SJSA1 (cell line): ENCODE data around the gene NMRK2. TPM values are rescaled to one million over a fixed set of nuclear protein-coding genes. Genes with fewer than 3 reads are reported as not detected.
"Not testable (repeated sequence)": the region's sequence is repeated elsewhere in the genome, so short reads cannot be mapped to it uniquely, and the experiment has no call there.

Experiments
- DNase-seq, 2 experiments: peaks; one replicate each; pipeline ENCODE4 v3.0.0-alpha.2; 2015 to 2020; ENCODE audit warnings: low spot score in 2 of 2, low read depth in 1 of 2
- H3K27ac ChIP-seq: fragments of 250-450 bp; sonication (Bioruptor Pico); 2 replicates; pipeline ENCODE4 v1.5.1; 2020; ENCODE audit warnings: mild to moderate bottlenecking, moderate library complexity
- H3K27me3 ChIP-seq: fragments of 250-450 bp; sonication (Bioruptor Pico); replicated peaks from 2 replicates; pipeline ENCODE4 v1.5.1; 2020; ENCODE audit warnings: mild to moderate bottlenecking, moderate library complexity
- H3K36me3 ChIP-seq: fragments of 250-450 bp; sonication (Bioruptor Pico); 2 replicates; pipeline ENCODE4 v1.5.1; 2020; ENCODE audit warnings: mild to moderate bottlenecking
- H3K4me1 ChIP-seq: fragments of 250-450 bp; sonication (Bioruptor Pico); replicated peaks from 2 replicates; pipeline ENCODE4 v1.6.1; 2021; ENCODE audit warnings: mild to moderate bottlenecking
- H3K4me3 ChIP-seq: fragments of 250-450 bp; sonication (Bioruptor Pico); 2 replicates; pipeline ENCODE4 v1.5.1; 2020; ENCODE audit warnings: mild to moderate bottlenecking
- H3K9me3 ChIP-seq: fragments of 250-450 bp; sonication (Bioruptor Pico); replicated peaks from 2 replicates; pipeline ENCODE4 v1.5.1; 2020; ENCODE audit warnings: mild to moderate bottlenecking
- total RNA-seq: library from RNA; depleted of rRNA; stranded (reverse); fragments of >200 nt; shearing (Covaris generic); gene quantifications from 2 replicates; pipeline ENCODE4 v1.2.3, GENCODE V29; 2014

NMRK2 gene
- total RNA-seq, 1 experiment from 2014 or later: not detected

- no peak overlapping the region for H3K27ac ChIP-seq
- no peaks in the 10 kb centered on the region for H3K36me3 ChIP-seq
- H3K27me3 ChIP-seq: no peaks in the 10 kb centered on the region
- 0 out of 2 replicates have a peak, but pooled peaks cover 8% of the 10 kb centered on the region for H3K9me3 ChIP-seq
- DNase-seq: no peak
- H3K4me1 ChIP-seq: no peaks in the 10 kb centered on the region
- no peak overlapping the region for H3K4me3 ChIP-seq
These were observed 22.8 kb upstream of the NMRK2 start for GRCh38 chr19:3910105-3910504.

GRCh38 chr19:3914199-3914598, 18.7 kb upstream of the NMRK2 start:
- H3K4me1 ChIP-seq: no peaks in the 10 kb centered on the region
- no peak overlapping the region for H3K27ac ChIP-seq
- H3K36me3 ChIP-seq: no peaks in the 10 kb centered on the region
- 0 out of 2 replicates have a peak, but pooled peaks cover 8% of the 10 kb centered on the region for H3K9me3 ChIP-seq
- H3K27me3 ChIP-seq: no peaks in the 10 kb centered on the region
- H3K4me3 ChIP-seq: no peak overlapping the region
- no peak for DNase-seq

GRCh38 chr19:3916033-3916432, 16.8 kb upstream of the NMRK2 start:
- no peak for DNase-seq
- Histone ChIP-seq H3K4me3 (no peak overlapping the region), H3K27me3 (no peaks in the 10 kb centered on the region), H3K4me1 (no peaks in the 10 kb centered on the region), H3K36me3 (no peaks in the 10 kb centered on the region), H3K27ac (no peak overlapping the region), H3K9me3 (0 out of 2 replicates have a peak, but pooled peaks cover 2% of the 10 kb centered on the region)

- Histone ChIP-seq H3K27me3 (no peaks in the 10 kb centered on the region), H3K4me3 (no peak overlapping the region), H3K27ac (no peak overlapping the region), H3K9me3 (0 out of 2 replicates have a peak, but pooled peaks cover 6% of the 10 kb centered on the region), H3K4me1 (no peaks in the 10 kb centered on the region), H3K36me3 (no peaks in the 10 kb centered on the region)
- DNase-seq: no peak
These were observed 13.1 kb upstream of the NMRK2 start for GRCh38 chr19:3919793-3920192.

- no peak overlapping the region for H3K27ac ChIP-seq
- H3K4me3 ChIP-seq: no peak overlapping the region
- no peaks in the 10 kb centered on the region for H3K36me3 ChIP-seq
- no peaks in the 10 kb centered on the region for H3K4me1 ChIP-seq
- H3K9me3 ChIP-seq: 0 out of 2 replicates have a peak, but pooled peaks cover 6% of the 10 kb centered on the region
- DNase-seq: no peak
- no peaks in the 10 kb centered on the region for H3K27me3 ChIP-seq
These were observed 9.6 kb upstream of the NMRK2 start for GRCh38 chr19:3923096-3923758.

GRCh38 chr19:3923912-3924311, 9.0 kb upstream of the NMRK2 start:
- DNase-seq: no peak
- no peaks in the 10 kb centered on the region for H3K27me3 ChIP-seq
- H3K4me3 ChIP-seq: no peak overlapping the region
- H3K4me1 ChIP-seq: no peaks in the 10 kb centered on the region
- 0 out of 2 replicates have a peak, but pooled peaks cover 6% of the 10 kb centered on the region for H3K9me3 ChIP-seq
- no peak overlapping the region for H3K27ac ChIP-seq
- no peaks in the 10 kb centered on the region for H3K36me3 ChIP-seq

GRCh38 chr19:3931041-3931440, 1.8 kb upstream of the NMRK2 start:
- Histone ChIP-seq H3K36me3 (no peaks in the 10 kb centered on the region), H3K4me3 (no peak overlapping the region), H3K4me1 (no peaks in the 10 kb centered on the region), H3K27ac (no peak overlapping the region), H3K9me3 (no peaks in the 10 kb centered on the region), H3K27me3 (peaks cover 30% of the 10 kb centered on the region)
- no peak for DNase-seq

GRCh38 chr19:3936506-3937442, 3.9 kb downstream of the NMRK2 start:
- H3K4me3 ChIP-seq: no peak overlapping the region
- no peaks in the 10 kb centered on the region for H3K4me1 ChIP-seq
- H3K36me3 ChIP-seq: no peaks in the 10 kb centered on the region
- no peaks in the 10 kb centered on the region for H3K9me3 ChIP-seq
- H3K27me3 ChIP-seq: peaks cover 22% of the 10 kb centered on the region
- DNase-seq: no peak
- no peak overlapping the region for H3K27ac ChIP-seq

- H3K36me3 ChIP-seq, H3K27ac ChIP-seq, H3K9me3 ChIP-seq, H3K4me3 ChIP-seq, H3K4me1 ChIP-seq, DNase-seq: not testable (repeated sequence)
- H3K27me3 ChIP-seq: peaks cover 13% of the 10 kb centered on the region
These were observed 5.6 kb downstream of the NMRK2 start for GRCh38 chr19:3938300-3938950.

GRCh38 chr19:3942790-3943409, 10.0 kb downstream of the NMRK2 start:
- no peaks in the 10 kb centered on the region for H3K36me3 ChIP-seq
- no peak overlapping the region for H3K27ac ChIP-seq
- no peak for DNase-seq
- H3K4me3 ChIP-seq: no peak overlapping the region
- H3K27me3 ChIP-seq: no peaks in the 10 kb centered on the region
- no peaks in the 10 kb centered on the region for H3K9me3 ChIP-seq
- no peaks in the 10 kb centered on the region for H3K4me1 ChIP-seq

GRCh38 chr19:3944018-3944721, 11.3 kb downstream of the NMRK2 start:
- Histone ChIP-seq H3K4me1 (no peaks in the 10 kb centered on the region), H3K27ac (no peak overlapping the region), H3K36me3 (no peaks in the 10 kb centered on the region), H3K27me3 (no peaks in the 10 kb centered on the region), H3K9me3 (no peaks in the 10 kb centered on the region), H3K4me3 (no peak overlapping the region)
- DNase-seq: no peak

- DNase-seq: no peak
- Histone ChIP-seq H3K36me3 (no peaks in the 10 kb centered on the region), H3K27me3 (no peaks in the 10 kb centered on the region)
These were observed 13.0 kb downstream of the NMRK2 start for GRCh38 chr19:3945838-3946237.

GRCh38 chr19:3947316-3947933, 14.6 kb downstream of the NMRK2 start:
- not testable (repeated sequence) for H3K4me3 ChIP-seq, H3K27me3 ChIP-seq, H3K36me3 ChIP-seq, H3K4me1 ChIP-seq, H3K9me3 ChIP-seq, DNase-seq, H3K27ac ChIP-seq

More at GRCh38 chr19:3945838-3946237, 13.0 kb downstream of the NMRK2 start:
- Histone ChIP-seq H3K9me3 (no peaks in the 10 kb centered on the region), H3K4me1 (no peaks in the 10 kb centered on the region), H3K4me3 (no peak overlapping the region), H3K27ac (no peak overlapping the region)
